ENCODE results near the gene PLK5. TPM values are rescaled to one million over a fixed set of nuclear protein-coding genes. Genes with fewer than 3 reads are reported as not detected.

The PLK5 gene
- total and polyA plus RNA-seq, 2 donors from 2014 or later: not detected

DNA sequence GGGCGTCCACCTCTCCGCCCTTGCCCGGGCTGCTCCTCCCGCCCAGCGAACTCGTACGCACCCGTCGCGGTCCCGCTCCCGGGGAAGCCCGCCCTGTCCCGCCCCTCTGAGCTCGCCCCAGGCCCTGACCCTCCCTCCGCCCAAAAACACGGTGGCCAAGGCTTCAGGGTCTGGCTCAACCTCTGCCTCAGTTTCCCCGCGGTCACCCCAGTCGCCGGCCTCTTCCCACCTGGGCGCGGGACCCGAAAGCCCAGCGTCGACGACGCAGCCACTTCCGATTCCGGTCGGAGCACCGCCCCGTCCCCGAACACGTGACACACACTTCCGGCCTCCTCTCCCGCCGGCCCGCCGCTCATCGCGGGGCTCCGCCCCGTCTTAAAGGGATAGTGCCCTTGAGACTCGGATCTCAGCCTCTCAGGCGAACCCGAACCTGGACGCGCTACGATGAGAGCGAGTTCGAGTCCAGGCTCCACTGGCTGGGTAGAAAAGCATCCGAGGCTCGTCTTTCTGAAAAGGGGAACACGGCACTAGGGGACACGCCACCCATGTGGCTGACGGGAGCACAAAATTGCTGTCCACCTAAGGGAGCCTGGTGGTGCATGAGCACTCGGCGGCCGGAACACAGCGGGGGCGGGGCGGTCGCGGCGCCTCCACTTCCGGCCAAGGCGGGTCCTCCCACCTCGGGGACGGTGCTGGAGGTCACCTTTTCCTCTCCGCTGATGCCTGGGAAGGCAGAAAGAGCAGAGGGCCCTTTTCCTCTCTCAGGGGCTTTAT lies 44.8 kb upstream of the PLK5 start, which contains the start of gene C19orf25:
TSS of gene C19orf25 (minus strand) at position 282 of the 774 bp plus-strand sequence. CDS start 312 bp downstream, outside the sequence.
- no peaks in the 10 kb centered on the region for H3K27me3 ChIP-seq (ENCODE audit: control insufficient read depth, insufficient read depth, low read length)
- TF ChIP-seq, protein P1, sequence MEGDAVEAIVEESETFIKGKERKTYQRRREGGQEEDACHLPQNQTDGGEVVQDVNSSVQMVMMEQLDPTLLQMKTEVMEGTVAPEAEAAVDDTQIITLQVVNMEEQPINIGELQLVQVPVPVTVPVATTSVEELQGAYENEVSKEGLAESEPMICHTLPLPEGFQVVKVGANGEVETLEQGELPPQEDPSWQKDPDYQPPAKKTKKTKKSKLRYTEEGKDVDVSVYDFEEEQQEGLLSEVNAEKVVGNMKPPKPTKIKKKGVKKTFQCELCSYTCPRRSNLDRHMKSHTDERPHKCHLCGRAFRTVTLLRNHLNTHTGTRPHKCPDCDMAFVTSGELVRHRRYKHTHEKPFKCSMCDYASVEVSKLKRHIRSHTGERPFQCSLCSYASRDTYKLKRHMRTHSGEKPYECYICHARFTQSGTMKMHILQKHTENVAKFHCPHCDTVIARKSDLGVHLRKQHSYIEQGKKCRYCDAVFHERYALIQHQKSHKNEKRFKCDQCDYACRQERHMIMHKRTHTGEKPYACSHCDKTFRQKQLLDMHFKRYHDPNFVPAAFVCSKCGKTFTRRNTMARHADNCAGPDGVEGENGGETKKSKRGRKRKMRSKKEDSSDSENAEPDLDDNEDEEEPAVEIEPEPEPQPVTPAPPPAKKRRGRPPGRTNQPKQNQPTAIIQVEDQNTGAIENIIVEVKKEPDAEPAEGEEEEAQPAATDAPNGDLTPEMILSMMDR (IDR thresholded peaks at IDR 0.05; ENCODE audit: borderline replicate concordance, extremely low read depth, insufficient read depth): no peak
- H3K27ac ChIP-seq (ENCODE audit: low read depth in 2 of 2, low read length in 2 of 2): peak within 1 kb of the TSS; percentile 60 to 63
- H3K4me1 ChIP-seq (ENCODE audit: control insufficient read depth in 2 of 3, insufficient read depth in 2 of 3, low read depth in 1 of 3, low read length in 3 of 3): peaks cover 0 to 2% (median 2%) of the 10 kb centered on the region in 3 donors
- peaks cover 0 to 5% (median 0%) of the 10 kb centered on the region in 3 donors for H3K36me3 ChIP-seq (ENCODE audit: control insufficient read depth in 2 of 3, insufficient read depth in 3 of 3, low read length in 3 of 3)
- peak within 1 kb of the TSS; percentile 70 to 81 (median 79) for H3K4me3 ChIP-seq (ENCODE audit: low read length in 3 of 3)
- H3K9ac ChIP-seq (ENCODE audit: low read length in 3 of 3): peak within 1 kb of the TSS; percentile 31 to 58 (median 43)
- DNase-seq (peak; percentile 94 to 98 (median 97)), FAIRE-seq (no peak)
- intact Hi-C loops (cut with DNase I): no loop called here
- no peaks in the 10 kb centered on the region for H3K9me3 ChIP-seq (ENCODE audit: control insufficient read depth in 2 of 3, insufficient read depth in 1 of 3, low read length in 3 of 3)

DNA sequence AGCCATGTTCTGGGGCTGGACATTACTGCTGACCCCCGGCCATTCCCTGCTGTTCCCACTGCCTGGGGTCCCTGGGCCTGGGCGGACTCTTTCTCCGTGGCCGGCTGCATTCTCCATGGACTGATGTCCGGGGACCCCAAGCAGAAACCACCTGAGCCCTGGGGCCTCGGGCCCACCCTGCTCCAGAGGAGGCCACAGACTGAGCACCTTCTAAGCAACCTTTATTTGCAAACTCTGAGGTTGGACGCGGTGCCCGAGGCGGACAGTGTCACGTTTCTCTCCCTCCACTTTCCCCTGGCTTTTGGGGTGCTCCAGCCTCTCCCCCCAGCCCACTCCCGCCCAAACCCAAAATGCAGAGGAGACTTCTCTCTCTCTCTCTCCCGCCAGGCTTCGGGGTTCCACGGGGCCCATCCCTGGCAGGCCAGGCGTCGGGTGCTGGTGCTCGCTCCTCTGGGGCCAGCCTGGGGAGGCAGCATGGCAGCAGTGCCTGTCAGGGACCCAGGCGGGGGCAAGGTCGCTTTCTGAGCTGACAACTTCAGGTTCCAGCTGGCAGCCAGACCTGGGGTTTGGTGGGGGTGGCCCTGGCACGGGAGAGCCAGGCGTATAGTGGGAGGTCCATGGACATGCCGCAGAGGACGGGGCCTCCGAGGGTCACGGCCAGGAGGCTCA lies 42.5 kb upstream of the PLK5 start:
- peak in 1 of 5 donors; percentile 41 for DNase-seq
- no peak overlapping the region for H3K9ac ChIP-seq (ENCODE audit: low read length in 3 of 3)
- FAIRE-seq: no peak
- TF ChIP-seq, protein P1 (IDR thresholded peaks at IDR 0.05; ENCODE audit: borderline replicate concordance, extremely low read depth, insufficient read depth): no peak
- peaks cover 0 to 5% (median 0%) of the 10 kb centered on the region in 3 donors for H3K36me3 ChIP-seq (ENCODE audit: control insufficient read depth in 2 of 3, insufficient read depth in 3 of 3, low read length in 3 of 3)
- H3K9me3 ChIP-seq (ENCODE audit: control insufficient read depth in 2 of 3, insufficient read depth in 1 of 3, low read length in 3 of 3): no peaks in the 10 kb centered on the region
- H3K27ac ChIP-seq (ENCODE audit: low read depth in 2 of 2, low read length in 2 of 2): no peak overlapping the region
- H3K4me3 ChIP-seq (ENCODE audit: low read length in 3 of 3): no peak overlapping the region
- peaks cover 0 to 2% (median 2%) of the 10 kb centered on the region in 3 donors for H3K4me1 ChIP-seq (ENCODE audit: control insufficient read depth in 2 of 3, insufficient read depth in 2 of 3, low read depth in 1 of 3, low read length in 3 of 3)
- no peaks in the 10 kb centered on the region for H3K27me3 ChIP-seq (ENCODE audit: control insufficient read depth, insufficient read depth, low read length)
- intact Hi-C loops (cut with DNase I): no loop called here

DNA sequence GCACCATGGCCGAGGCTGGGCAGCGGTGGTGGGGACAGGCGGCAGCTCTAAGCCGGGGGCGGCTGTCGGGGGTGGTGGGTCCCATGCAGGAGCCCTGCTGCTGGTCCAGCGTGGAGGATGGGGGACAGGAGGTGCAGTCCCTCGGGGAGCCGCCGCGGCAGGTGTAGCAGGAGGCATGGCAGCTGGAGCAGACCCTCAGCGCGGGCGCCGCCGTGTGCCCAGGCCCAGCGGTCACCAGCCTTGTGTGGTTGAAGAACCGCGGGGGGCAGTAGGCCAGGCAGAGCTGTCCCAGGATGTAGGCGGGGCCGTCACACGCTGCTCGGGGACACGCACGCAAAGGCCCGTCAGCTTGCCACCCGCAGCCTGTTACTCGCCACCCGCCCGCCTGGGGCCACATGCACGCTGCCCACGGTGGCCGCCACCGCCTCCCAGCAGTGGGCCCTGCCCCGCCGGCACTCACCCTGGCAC lies 42.0 kb upstream of the PLK5 start:
- H3K4me3 ChIP-seq (ENCODE audit: low read length in 3 of 3): no peak overlapping the region
- H3K9ac ChIP-seq (ENCODE audit: low read length in 3 of 3): no peak overlapping the region
- intact Hi-C loops (cut with DNase I): no loop called here
- no peaks in the 10 kb centered on the region for H3K9me3 ChIP-seq (ENCODE audit: control insufficient read depth in 2 of 3, insufficient read depth in 1 of 3, low read length in 3 of 3)
- no peaks in the 10 kb centered on the region for H3K27me3 ChIP-seq (ENCODE audit: control insufficient read depth, insufficient read depth, low read length)
- TF ChIP-seq, protein P1 (IDR thresholded peaks at IDR 0.05; ENCODE audit: borderline replicate concordance, extremely low read depth, insufficient read depth): no peak
- FAIRE-seq: no peak
- DNase-seq: peak in 1 of 5 donors; percentile 53
- peaks cover 0 to 2% (median 2%) of the 10 kb centered on the region in 3 donors for H3K4me1 ChIP-seq (ENCODE audit: control insufficient read depth in 2 of 3, insufficient read depth in 2 of 3, low read depth in 1 of 3, low read length in 3 of 3)
- peaks cover 0 to 5% (median 0%) of the 10 kb centered on the region in 3 donors for H3K36me3 ChIP-seq (ENCODE audit: control insufficient read depth in 2 of 3, insufficient read depth in 3 of 3, low read length in 3 of 3)
- H3K27ac ChIP-seq (ENCODE audit: low read depth in 2 of 2, low read length in 2 of 2): no peak overlapping the region
